GM21723 (cell line): ENCODE results near the gene GPR18.
"Not testable (repeated sequence)": the region's sequence is repeated elsewhere in the genome, so short reads cannot be mapped to it uniquely, and the experiment has no call there.

Source experiments
- ATAC-seq: cut with Tn5 transposase; IDR thresholded peaks from one replicate; pipeline ENCODE4 v1.9.1; 2021; ENCODE audit warnings: mild to moderate bottlenecking, moderate library complexity; ENCODE audit not compliant: unreplicated experiment

The GPR18 gene

DNA sequence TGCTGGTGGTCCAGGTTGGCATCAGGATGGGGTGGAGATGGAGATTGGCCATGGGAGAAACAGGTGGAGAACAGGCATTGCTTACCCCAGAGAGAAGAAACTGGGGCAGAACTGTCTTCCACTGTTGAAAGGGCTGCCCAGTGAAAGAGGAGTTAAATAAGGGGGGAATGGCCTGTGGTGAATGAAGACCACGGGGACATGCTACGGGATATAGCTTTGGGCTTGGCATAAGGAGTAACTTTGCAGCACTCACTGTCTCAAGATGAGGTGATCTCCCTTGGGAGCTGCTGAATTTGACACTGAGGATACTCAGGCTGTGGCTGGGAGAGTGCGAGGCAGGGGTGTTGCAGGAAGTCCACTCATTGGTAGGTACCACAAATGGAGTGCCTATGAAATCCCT, 10.6 kb upstream of the GPR18 start:
- ATAC-seq = no peak

DNA sequence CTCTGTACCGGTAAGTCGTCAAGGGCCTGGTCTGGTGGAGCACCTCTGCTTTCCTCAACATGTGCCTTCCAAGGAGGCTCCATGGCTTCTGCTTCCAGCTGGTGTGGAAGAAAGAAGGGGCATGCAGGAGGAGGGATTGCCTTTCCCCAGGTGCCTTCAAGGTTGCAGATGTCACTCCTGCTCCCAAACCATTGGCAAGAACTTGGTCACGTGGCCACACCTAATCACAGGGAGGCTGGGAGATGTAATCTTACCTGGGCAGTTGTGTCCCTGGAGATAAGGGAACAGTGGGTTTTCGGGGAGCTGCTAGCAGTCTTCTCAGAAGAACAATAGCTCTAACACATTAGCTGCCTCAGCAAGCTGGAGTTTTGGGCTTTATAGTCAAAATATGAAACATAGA, 9.7 kb upstream of the GPR18 start:
- ATAC-seq = no peak

DNA sequence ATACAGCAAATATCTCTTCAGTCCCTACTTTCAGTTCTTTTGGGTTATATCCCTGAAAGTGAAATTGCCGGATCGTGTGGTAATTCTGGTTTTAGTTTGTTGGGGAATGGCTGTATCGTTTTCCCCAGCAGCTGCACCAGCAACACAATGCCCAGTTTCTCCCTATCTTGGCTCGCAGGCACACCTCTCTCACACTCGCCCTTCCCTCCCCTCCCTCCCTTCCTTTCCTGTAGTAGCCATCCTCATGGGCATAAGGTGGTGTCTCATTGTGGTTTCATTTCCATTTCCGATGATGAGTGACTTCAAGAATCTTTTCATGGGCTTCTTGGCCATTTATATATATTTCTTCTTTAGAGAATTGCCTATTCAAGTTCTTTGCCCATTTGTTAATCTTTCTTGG, 8.6 kb upstream of the GPR18 start:
- ATAC-seq = no peak

DNA sequence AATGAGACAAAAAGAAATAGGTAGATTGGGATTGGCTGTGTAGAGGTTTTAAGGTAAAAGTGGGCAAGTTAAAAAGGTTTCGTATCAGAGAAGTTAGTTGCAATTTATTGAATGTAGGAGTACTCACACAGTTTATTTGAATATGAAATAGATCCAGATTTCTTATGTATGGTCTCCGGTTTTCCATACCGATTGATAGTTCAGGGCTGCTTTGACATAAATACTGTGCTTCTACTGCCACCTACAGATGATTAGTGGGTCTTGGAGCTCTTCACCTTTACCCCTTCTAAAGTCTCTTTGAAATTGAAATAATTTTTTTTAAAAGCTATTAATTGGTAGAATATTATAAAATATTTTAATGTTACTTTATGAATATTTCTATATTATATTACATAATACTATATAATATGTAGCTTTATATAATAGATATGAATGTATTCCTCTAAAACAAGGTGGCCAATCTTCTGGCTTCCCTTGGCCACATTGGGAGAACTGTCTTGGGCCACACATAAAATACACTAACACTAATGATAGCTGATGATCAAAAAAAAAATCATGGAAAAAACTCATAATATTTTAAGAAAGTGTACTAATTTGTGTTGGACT, 7.7 kb upstream of the GPR18 start:
- ATAC-seq = peak; percentile 36

DNA sequence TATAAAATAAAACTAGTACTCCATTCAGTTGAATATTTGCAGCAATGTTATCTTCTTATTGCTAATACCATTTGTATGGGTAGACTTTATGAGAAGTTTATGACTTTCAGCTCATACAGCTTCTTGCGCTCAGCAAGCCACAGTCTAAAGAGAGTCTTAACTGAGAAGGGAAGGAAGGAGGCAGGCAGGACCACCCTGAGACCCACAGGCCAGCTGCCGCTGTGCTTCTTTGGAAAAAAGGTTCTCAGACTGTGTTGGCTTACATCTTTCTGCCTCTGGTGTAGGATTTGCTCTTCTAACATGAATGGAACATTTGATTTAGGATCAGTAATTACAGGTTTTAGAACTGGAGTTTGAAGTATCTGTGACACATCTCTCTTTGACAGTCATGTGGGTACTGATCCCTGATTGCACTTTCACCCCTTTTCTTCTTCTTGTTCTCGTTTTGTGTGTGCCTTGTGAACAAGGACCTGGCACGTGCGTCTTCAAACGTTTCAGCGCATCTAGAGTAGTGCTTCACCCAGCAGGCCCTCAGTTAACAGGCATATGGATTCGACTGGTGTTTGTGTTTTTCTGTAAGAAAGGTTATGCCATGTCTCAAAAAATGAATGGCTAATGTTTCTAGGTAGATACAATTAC, 7.1 kb upstream of the GPR18 start:
- ATAC-seq = no peak

DNA sequence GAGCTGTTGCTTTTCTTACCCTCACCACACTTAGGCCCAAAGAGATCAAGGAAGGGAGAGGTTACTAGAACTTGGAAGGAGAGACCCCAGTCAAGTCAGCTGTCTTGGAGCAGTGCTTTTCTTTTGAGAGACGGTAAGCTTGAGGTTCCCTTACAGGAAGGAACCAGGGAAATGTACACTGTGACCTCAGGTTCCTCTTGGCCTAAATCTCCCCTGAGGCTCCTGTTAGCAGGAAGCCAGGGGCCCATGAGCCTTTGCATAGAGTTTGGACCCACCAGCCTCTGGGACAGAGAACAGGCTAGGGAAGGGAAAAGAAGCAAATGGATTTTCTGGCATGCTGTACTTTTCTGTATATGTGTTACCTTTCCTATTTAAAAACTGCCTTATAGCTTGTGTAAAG, 5.9 kb upstream of the GPR18 start:
- ATAC-seq = no peak

DNA sequence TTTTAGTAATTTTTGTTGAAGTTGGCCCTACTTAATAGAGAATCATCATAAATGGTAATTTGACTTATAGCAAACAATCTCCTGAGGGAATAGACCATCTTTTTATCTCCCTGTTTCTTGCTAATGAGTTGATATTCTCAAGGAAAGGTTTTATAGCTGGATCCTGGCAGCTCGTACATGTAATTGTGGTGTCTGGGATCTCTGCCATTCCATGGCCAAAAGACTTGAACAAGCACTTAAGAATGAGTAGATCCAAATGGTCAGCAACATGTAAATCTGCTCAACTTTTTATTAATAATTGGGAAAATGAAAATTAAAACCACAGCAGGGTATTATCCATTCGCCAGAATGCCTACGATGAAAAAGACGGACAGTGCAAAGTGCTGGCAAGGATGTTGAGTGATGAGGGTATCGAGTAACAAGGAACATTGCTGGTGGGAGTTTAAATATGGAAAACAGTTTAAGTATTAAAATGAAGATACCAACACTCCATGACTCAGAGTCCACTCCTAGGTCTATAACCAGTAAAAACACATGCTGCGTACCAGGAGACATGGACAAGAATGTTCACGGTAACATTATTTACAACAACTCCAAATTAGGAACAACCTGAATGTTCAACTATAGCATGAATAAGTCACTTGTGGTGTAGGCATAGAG, 5.1 kb upstream of the GPR18 start:
- ATAC-seq = no peak

DNA sequence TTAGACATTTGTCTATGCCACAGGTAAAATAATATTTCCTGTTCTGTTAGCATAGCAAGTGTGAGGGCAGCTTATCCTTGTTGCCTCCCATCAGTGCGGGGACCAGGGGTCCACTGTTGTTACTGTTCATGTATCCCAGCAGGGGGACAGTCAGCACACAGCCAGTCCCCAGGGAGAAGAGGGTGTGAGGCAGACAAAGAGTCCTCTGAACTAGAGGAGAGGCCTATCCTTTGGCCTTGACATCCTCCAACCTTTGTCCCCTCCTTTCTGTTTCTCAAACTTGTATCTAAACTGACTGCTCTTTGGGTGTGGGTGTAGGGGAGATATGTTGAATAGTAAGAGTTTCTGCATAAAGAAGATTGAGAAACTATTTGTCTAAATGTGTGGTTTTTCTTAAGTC, 2.9 kb upstream of the GPR18 start:
- no peak for ATAC-seq

DNA sequence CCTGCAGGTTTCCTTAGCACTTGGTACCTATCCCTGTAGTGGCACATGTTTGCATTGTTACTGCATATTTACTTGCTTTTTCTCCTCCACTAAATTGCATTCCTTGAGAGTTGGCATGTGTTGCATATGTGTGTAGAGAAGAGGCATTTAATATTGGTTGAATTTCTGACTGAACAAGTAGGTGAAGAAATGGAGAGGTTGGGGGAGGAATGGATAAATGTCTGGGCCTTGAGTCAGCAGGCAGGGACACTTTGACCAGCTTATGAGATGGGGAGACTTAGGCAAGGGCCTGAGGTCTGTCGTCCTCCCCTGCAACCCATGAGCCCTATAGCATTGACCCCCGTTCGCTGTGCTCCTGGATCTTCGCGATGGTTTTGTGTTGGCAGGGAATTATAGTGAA, 2.0 kb upstream of the GPR18 start:
- ATAC-seq = no peak

DNA sequence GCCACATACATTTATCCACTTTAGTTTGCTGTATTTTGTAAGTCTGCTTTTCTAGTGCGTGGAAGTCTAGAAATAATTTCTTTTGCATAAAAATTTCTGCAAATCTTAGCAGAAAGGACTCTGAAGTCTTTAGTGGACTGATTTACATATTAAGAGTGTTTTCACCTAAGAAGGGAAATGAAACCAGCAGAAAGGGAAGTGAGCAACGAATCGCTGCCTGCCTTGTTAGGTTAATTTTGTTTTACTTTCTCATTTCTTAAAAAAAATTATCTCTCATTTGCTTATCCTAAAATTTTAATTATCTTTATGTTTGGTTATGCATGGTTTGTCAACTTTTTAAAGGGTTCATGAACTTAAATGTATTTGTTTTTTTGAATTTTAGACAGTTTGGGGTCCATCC, 767 bp upstream of the GPR18 start:
- peak; percentile 65 for ATAC-seq

DNA sequence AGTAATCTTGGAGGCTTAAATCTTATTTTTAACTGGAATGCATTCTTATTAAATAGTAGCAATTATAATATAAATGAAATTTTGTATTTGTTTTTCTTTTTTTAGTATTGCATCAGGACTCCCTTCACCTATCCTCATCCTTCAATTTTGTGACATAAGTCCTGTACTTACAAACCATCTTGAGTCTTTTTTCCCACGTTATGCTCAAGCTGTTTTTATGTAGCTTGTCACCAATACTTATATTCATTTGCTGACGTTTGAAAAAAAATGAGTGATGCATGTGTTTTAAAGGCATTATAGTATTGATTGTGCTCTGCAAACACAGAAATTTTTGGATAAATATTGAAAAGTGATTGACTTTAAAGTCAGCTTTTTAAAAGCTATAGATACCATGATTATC, 888 bp downstream of the GPR18 start:
- ATAC-seq = no peak

DNA sequence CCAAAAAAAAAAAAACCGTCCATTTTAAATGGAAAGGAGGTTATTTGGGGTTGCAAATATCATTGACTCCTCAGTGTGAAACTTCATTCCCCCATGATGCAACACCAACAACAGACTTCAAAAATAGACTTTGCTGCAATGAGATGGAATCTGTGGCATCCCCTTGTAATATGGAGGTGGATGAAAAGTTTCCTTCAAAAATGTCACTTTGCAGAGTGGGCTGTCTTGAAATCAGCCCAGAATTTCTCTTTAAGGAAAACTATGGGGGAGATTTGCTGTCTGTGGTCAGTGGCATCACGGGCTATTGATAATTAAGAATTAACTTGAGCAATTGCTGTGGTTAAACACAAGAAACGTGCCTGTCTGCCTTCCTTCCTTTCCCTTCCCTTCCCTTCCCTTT, 1.5 kb downstream of the GPR18 start:
- no peak for ATAC-seq

DNA sequence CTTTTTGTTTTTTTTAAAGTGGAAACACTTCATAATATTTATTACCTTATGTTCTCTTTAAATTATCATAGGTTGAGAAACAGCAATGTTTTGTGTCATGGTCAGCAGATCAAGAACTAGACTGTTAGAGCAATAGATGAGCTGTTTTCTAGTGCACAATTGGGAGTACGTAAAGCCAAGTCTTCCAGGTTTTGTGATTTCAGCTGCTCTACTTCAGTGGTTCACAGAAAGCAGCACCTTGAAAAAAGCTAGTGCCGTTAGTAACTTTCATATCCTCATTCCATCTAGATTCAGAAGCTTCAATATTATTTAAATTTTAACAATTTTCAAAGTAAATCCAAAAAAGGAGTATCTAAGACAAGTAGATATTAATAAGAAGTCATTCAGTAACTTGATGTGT, 1.9 kb downstream of the GPR18 start:
- ATAC-seq = no peak

DNA sequence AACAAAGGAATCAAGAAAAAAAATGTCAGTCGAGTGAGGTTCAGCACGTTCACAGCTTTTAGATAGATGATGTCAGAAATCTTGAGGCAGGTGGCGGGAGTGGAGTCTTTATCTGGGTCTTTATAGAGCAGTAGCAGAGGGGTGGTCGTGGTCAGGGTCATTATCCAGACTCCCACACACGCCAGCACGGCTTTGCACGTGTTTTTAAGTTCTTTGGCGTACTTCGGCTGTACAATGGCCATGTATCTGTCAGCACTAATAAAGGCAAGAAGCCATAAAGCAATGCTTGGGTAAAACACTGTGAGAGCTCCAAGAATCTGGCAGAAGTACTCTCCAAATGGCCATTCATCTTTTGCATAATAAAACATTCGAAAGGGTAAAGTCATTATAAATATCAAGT, 2.9 kb downstream of the GPR18 start:
- no peak for ATAC-seq

DNA sequence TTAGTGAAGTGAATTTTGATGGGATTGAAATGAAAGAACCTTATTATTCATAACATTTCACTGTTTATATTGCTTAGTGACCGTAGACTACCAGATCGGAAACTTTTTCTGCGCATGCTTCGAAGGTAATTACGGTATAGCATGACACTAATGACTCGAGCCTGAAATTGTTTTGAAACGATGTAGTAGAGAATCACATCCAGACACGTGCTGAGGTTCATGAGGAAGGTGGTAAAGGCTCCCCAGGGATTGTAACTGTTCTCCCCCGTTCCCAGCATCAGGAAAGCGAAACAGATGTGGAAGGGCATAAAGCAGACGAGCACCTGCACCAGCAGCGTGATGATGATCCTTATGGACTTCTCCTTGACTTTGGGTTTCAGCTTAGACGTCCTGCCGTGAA, 3.3 kb downstream of the GPR18 start:
- no peak for ATAC-seq

DNA sequence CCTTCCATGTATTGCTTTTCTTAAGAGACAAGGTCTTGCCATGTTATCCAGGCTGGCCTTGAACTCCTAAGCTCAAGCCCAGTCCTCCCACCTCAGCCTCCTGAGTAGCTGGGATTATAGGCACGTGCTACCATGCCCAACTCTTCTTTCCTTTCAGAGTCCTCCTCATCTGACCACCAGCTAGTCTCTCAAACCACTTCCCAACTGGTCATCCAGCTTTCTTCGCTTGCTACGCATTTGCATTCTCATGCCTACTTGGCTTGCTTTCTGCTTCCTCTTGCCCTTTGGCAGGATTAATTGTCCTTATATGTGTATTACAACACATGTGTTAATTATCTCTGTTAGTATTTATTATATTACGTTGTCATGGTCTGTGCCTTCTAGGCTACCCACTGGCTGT, 6.3 kb downstream of the GPR18 start:
- no peak for ATAC-seq

DNA sequence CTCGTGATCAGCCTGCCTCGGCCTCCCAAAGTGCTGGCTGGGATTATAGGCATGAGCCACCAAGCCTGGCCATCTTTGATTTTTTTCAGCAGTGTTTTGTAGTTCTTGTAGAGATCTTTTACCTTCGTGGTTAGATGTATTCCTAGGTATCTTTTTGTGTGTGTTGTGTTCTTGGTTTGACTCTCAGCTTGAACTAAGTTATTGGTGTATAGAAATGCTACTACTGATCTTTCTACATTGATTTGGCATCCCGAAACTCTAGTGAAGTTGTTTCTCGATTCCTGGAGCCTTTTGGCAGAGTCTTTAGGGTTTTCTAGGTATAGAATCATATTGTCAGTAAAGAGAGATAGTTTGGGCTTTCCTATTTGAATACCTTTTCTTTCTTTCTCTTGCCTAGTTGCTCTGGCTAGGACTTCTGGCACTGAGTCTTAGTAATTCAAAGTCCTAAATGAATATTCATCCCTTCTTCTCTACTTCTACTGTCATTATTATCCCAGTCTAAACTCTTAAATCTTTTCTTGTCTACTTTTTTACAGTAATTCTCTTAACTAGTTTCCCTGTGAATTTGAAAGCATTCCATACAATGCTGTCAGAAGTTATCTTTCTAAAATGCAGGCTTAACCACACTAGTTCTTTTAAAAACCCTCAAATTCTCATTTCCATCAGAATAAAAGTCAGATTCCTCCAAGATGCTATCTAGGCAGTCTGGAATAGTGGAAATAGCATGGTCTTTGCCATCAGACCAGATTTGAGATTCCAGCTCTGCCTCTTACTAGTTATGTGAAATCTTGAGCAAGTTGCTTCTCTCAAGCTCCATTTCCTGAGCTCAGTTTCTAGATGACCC, 7.0 kb downstream of the GPR18 start:
- no peak for ATAC-seq

DNA sequence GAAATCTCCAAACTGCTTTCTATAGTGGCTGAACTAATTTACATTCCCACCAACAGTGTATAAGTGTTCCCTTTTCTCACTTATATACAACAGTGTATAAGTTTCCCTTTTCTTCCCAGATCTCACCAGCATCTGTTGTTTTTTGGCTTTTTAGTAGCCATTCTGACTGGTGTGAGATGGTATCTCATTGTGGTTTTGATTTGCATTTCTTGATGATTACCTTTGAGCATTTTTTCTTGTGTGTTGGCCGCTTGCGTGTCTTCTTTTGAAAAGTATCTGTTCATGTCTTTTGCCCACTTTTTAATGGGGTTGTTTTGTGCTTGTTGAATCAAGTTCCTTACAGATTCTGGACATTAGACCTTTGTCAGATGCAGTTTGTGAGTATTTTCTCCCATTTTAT, 8.6 kb downstream of the GPR18 start:
- ATAC-seq = not testable (repeated sequence)

DNA sequence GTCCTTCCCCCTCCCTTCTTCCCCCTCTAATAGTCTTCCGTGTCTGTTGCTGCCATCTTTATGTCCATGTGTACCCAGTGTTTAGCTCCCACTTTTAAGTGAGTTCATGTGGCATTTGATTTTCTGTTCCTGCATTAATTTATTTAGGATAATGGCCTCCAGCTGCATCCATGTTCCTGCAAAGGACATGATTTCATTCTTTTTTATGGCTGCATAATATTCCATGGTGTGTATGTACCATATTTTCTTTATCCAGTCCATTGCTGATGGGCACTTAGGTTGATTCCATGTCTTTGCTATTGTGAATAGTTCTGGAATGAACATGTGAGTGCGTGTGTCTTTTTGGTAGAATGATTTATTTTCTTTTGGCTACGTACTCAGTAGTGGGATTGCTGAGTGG, 9.0 kb downstream of the GPR18 start:
- not testable (repeated sequence) for ATAC-seq

DNA sequence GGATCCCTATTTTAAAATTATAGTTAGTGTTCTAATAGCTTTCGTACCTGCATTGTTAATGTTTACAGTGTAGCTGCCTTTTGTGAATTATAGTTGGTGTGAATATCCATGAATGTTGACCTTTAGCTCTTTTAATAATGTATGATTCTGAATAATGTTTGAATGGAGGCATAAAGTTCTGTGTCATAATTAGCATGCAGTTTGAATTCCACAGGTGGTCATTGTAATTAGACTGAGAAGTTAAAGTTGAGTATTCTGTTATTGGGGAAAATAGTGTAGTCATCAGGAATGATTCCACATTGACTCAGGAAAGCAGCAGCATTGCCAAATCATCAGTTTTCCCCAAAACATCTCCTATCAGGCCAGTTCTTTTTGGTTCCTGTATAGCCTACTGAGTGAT, 12.1 kb downstream of the GPR18 start:
- no peak for ATAC-seq

DNA sequence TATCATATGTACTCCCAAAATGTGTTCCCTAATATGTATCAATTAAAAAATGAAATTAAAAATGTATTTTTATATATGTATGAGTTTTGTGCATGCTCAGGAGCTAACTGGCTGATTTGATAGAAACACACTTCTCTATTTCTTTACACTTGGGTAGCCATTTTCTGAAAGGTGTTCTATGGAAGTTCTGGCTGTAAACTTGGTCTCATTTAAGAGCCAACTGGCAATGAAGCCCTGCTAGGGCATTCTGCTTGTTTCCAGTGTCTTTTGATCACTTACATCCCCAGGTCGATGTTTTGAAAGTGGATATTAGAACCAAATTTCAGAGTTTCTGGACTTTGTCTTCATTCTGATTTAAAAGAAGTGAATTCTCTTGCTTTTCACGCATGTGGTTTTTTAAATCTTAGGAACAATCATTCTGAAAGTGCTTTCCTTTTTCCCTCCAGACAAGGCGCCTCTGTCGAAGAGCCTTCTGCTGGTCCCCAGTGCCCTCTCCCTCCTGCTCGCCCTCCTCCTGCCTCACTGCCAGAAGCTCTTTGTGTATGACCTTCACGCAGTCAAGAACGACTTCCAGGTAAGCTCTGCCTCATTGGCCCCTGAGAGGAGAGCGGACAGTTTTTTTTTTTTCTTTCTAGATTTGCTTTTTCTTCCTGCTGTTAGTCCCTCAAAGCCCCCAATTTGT, 20.1 kb downstream of the GPR18 start:
- peak; percentile 84 for ATAC-seq
